BLaER1 (cell line): Measurements from ENCODE around the gene THOP1.
A peak's percentile ranks its signal among the peaks of the same experiment; 100 is the strongest.

Source experiments
- H3K27ac ChIP-seq: shearing (Covaris generic); formaldehyde crosslinking; 2 replicates; pipeline ENCODE4 v1.8.1; 2022
- H3K27me3 ChIP-seq: shearing (Covaris generic); formaldehyde crosslinking; 2 replicates; pipeline ENCODE4 v1.8.1; 2022
- H3K36me3 ChIP-seq: shearing (Covaris generic); formaldehyde crosslinking; 2 replicates; pipeline ENCODE4 v1.8.1; 2022
- H3K4me1 ChIP-seq: shearing (Covaris generic); formaldehyde crosslinking; 2 replicates; pipeline ENCODE4 v1.8.1; 2022
- H3K4me2 ChIP-seq: shearing (Covaris generic); formaldehyde crosslinking; 2 replicates; pipeline ENCODE4 v1.8.1; 2022
- H3K4me3 ChIP-seq: shearing (Covaris generic); formaldehyde crosslinking; 2 replicates; pipeline ENCODE4 v1.8.1; 2022
- H3K9ac ChIP-seq: shearing (Covaris generic); formaldehyde crosslinking; 2 replicates; pipeline ENCODE4 v1.8.1; 2022
- H3K9me3 ChIP-seq: shearing (Covaris generic); formaldehyde crosslinking; 2 replicates; pipeline ENCODE4 v1.8.1; 2022
- H4K20me1 ChIP-seq: shearing (Covaris generic); formaldehyde crosslinking; 2 replicates; pipeline ENCODE4 v1.8.1; 2022
- Cebpa-rat ChIP-seq: shearing (Covaris generic); IDR thresholded peaks from 2 replicates; pipeline ENCODE4 v1.8.1; 2022

The THOP1 gene

DNA sequence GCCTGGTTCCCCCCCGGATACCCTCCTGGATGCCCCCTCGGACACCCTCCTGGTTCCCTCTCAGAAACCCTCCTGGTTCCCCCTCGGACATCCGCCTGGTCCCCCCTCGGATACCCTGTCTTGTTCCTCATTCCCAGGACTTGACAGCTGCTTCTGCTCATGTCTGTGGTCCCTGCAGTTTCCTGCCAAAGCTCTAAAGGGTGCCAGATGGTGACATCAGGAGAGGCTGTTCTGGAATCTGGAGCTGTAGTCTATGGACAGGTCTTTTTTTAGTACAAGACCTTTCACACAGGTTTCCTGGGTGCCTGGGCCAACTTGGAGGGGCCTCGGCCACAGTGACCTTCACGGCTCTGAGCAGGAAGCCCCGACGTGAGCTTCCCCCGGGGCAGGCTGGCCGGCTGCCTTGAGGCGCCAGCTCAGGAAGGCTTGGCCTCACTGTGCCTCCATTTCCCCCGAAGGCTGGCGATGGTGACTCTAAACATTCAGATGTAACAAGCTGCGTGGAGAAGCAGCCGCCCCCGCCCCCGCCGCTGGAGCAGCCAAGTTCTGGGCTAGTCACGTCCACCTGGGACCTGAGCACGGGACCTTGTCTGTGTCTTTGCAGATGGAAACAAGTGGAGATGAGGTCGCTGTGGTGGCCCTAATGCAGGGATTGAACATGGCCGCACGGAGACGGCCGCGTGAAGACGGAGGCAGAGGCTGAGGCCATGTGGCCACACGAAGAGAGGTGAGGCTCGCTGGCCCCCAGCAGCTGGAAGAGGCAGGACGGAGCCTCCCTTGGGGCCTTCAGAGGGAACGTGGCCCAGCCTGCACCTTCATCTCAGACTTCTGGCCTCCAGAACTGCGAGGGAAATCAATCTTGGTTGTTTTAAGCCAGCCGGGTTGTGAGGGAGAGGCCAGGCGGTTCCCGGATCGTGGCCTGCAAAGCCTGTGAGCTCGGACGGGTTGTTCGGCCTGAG lies 15.0 kb upstream of the THOP1 start:
- Histone ChIP-seq H4K20me1 (peaks cover 95% of the 10 kb centered on the region), H3K9ac (peak overlapping the region; percentile 49), H3K27me3 (no peaks in the 10 kb centered on the region), H3K27ac (peak overlapping the region; percentile 77), H3K4me2 (peak overlapping the region; percentile 86), H3K4me1 (peaks cover 51% of the 10 kb centered on the region), H3K4me3 (peak overlapping the region; percentile 30; the same call in 1 of the 2 replicates), H3K9me3 (no peaks in the 10 kb centered on the region), H3K36me3 (peaks cover 80% of the 10 kb centered on the region)
- TF ChIP-seq Cebpa-rat, result no peak

DNA sequence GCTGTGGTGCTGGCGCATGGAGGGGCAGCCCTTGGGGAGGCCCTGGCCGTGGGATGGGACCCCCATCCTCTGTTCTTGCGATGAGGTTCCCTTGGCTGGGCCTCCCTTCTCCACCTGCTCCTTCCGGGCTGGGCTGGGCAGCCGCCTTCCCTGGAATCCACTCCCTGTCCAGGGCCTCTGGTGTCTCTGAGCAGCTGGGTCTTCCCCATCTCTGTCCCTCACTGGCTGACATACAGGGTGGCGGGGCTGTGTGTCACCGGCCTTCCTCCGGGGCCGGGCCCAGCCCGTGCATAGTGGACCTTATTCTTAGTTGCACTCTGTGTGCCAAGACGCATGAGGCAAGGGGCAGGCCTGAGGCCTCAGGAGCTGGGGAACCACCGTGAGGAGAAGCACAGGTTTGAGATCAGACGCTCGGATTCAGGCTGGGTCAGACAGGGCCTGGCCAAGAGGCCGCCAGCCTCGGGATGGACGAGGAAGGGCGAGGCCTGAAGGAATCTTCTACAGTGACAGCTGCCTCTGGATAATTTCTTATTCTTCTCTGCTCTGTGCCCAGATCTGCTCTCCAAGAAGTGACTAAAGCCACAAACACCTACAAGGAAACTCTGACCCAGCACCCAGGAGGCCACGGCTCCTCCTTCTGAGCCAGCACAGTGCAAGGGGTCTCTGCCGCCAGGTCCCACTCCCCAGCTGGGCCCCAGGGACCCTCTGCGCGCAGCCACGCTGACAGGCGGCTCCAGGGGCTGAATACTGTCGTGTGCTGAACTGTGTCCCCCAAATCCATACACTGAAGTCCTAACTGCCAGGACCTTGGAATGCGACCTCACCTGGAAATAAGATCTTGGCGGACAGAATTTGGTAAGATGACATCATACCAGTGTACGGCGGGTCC lies 13.3 kb upstream of the THOP1 start:
- H3K4me3 ChIP-seq, result no peak overlapping the region
- peak overlapping the region; percentile 55; the same call in 1 of the 2 replicates for H3K9ac ChIP-seq

DNA sequence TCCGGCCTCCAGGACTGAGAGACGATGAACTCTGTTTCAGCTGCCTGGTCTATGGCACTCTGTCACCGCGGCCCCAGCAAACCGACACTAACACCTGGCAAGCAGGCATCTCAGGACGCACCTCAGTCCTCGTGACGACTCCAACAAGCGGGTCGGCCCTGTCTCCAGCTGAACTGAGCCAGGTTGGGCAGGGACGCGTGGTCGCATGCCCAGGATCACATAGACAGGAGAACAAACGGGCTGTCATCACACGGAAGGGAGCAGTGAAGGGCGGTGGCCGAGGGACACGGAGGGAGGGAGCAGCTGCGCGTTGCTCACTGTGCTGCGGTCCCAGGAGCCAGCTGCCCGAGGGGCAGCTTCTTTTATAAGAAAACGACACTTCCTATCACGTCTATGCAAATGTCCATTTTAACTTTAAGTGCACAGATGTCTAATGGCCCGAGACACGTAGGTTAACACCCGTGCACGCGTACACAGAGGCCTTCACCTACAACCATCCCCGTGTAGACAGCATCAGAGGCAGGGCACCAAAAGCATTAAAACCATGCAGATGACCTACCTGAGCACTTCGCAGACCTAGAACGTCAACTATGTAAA lies 11.1 kb upstream of the THOP1 start:
- H3K27ac ChIP-seq, result peak overlapping the region; percentile 0; the same call in 1 of the 2 replicates
- H3K27me3 ChIP-seq, result no peaks in the 10 kb centered on the region
- H3K4me3 ChIP-seq, result no peak overlapping the region
- H3K4me1 ChIP-seq, result peaks cover 75% of the 10 kb centered on the region
- peak overlapping the region; percentile 85 for H3K4me2 ChIP-seq
- TF ChIP-seq Cebpa-rat, result no peak
- H3K36me3 ChIP-seq, result peaks cover 72% of the 10 kb centered on the region
- no peaks in the 10 kb centered on the region for H3K9me3 ChIP-seq
- peaks cover 95% of the 10 kb centered on the region for H4K20me1 ChIP-seq
- no peak overlapping the region for H3K9ac ChIP-seq

More for the DNA sequence above, 13.3 kb upstream of the THOP1 start:
- Histone ChIP-seq H3K27ac (peak overlapping the region; percentile 67), H3K9me3 (no peaks in the 10 kb centered on the region), H3K4me1 (peaks cover 68% of the 10 kb centered on the region), H3K4me2 (peak overlapping the region; percentile 86), H3K27me3 (no peaks in the 10 kb centered on the region), H4K20me1 (peaks cover 95% of the 10 kb centered on the region), H3K36me3 (peaks cover 72% of the 10 kb centered on the region)
- TF ChIP-seq Cebpa-rat, result no peak

DNA sequence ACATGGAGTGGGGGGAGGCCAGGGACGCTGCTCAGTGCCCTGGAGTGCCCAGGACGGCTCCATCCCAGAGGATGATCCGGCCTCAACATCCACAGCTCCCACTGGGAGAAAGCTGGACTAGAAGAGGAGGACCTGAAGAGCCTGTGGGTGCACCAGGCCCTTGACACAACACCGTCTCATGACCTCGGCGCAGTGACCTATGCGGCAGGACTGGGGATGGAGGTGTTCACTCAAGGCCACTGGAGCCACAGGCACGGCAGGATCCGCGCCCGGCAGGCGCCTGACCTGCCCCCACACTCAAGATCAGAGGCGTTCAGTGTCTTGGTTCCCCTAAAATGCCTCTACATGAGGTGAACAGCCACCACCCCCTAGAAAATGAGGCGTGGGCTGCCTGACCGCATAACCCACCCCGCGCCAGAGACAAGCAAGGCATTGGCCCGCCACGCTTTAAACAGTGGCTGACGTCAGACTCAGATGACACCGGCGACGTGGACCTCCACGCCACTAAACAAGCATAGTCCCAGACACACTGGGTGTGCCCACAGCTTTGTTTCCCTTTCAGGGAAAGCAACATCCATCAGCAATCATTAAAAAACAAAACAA lies 10.2 kb upstream of the THOP1 start:
- H3K27ac ChIP-seq, result peak overlapping the region; percentile 80
- H3K36me3 ChIP-seq, result peaks cover 77% of the 10 kb centered on the region

DNA sequence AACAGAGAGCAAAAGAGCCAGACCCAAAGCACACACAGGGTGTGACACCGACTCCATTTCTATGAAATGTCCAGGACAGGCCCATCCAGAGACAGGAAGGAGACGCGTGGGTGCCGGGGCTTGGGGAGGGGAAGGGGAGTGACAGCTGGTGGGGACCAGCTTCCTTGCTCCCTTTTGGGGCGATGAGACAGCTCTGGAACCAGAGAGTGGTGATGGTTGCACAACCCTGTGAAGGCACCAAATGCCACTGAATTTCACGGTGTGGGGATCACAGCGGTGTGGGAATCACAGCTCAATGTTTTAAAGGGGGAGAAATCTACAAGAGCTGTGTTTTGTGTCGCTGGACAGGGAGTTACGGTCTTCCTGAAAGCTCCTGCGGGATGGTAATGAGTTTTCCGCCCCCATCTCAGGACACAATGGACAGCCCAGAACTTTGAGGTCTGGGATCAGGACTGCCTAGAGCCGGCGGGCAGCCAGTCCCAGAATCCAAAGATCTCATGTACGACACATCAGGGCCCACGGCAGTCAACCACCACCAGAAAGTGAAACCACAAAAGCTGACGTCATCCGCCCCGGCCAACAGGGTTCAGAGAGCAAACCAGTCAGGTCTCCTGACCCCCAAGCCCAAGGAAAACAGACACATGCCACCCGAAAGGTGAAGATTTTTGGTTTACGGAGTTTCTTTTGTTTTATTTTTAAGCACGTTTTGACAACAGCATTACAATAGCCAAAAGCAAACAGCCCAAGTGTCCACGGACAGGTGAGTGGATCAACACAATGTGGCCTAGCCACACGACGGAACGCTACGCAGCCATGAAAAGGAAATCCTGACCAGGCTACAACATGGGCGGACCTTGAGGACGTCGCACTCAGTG lies 9.5 kb upstream of the THOP1 start:
- no peaks in the 10 kb centered on the region for H3K27me3 ChIP-seq
- H3K4me3 ChIP-seq, result peak overlapping the region; percentile 37; the same call in 1 of the 2 replicates
- peaks cover 95% of the 10 kb centered on the region for H4K20me1 ChIP-seq
- H3K4me2 ChIP-seq, result peak overlapping the region; percentile 85
- peaks cover 77% of the 10 kb centered on the region for H3K36me3 ChIP-seq
- peak; percentile 54; the same call in 1 of the 2 replicates for TF ChIP-seq Cebpa-rat
- H3K27ac ChIP-seq, result peak overlapping the region; percentile 80
- H3K4me1 ChIP-seq, result peaks cover 75% of the 10 kb centered on the region
- H3K9me3 ChIP-seq, result no peaks in the 10 kb centered on the region
- peak overlapping the region; percentile 73 for H3K9ac ChIP-seq

More for the DNA sequence above, 10.2 kb upstream of the THOP1 start:
- H3K4me2 ChIP-seq, result peak overlapping the region; percentile 85
- H3K27me3 ChIP-seq, result no peaks in the 10 kb centered on the region
- peaks cover 75% of the 10 kb centered on the region for H3K4me1 ChIP-seq
- no peak for TF ChIP-seq Cebpa-rat
- peaks cover 95% of the 10 kb centered on the region for H4K20me1 ChIP-seq
- H3K9ac ChIP-seq, result peak overlapping the region; percentile 73; the same call in 1 of the 2 replicates
- H3K4me3 ChIP-seq, result no peak overlapping the region
- no peaks in the 10 kb centered on the region for H3K9me3 ChIP-seq

DNA sequence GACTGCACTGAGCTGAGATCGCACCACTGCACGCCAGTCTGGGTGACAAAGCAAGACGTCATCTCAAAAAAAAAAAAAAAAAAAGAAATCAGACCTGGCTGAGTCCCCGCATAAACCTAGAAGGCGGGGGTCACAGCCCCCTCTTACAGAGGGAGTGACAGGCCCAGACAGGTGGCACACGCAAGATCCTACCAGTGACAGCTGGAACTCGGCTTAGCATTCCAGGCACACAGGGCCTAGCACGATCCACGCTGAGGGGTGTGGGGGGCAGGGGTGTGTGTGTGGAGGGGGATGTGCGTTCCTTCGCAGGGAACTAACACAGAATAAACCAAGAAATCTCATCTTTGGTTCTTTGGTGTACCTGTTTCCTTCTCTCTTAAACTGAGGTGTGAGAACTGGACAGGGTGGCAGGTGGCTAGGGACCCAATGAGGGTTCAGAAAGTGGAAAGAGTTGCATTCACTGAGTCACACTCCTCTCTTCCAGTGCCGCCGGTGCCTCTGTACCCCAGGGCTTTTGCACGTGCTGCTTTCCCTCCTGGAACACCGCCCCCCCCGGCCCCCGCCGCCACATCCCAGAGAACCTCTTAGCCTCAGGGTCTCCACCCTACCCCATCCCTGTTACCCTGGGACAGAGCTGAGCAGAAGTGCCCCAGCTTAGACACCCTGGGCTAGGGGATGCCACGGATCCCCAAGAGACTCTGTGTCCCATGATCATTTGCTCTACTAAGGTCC lies 7.2 kb upstream of the THOP1 start:
- no peak for TF ChIP-seq Cebpa-rat
- Histone ChIP-seq H3K36me3 (peaks cover 71% of the 10 kb centered on the region), H3K4me1 (peaks cover 74% of the 10 kb centered on the region), H4K20me1 (peaks cover 93% of the 10 kb centered on the region), H3K27me3 (no peaks in the 10 kb centered on the region), H3K4me2 (peak overlapping the region; percentile 97), H3K9me3 (no peaks in the 10 kb centered on the region), H3K4me3 (no peak overlapping the region), H3K9ac (peak overlapping the region; percentile 73; the same call in 1 of the 2 replicates), H3K27ac (peak overlapping the region; percentile 55; the same call in 1 of the 2 replicates)

DNA sequence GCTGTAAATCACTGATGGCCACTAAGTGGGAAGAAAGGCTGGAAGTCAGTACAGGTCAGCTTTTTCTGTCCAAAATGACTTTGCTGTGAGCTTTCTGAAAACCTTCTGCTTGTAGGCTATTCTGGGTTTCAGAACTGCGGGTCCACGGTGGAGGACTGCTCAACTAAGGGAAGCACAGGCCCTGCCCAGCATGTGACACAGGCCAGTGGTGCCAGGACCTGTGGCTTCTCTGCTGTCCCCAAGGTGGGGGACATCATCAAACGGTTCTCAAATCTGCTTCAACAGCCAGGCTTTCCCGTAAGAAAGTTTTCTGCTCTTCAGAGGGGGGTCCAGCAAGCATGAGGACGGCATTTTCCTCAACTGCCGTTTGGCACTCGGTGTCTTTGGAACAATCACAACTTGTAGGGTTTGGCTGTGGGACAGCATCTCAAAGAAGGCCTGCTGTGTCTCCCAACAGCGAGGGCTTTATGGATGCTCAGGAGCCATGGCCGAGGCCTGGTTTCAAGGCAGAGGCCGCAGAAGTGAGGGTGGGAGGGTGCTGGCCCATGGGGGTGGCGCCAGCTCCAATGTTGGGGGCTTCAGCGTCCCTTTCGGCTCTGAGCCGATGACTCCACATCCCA lies 6.1 kb upstream of the THOP1 start:
- H3K4me3 ChIP-seq, result no peak overlapping the region

More for the DNA sequence above, 6.1 kb upstream of the THOP1 start:
- peak overlapping the region; percentile 97 for H3K4me2 ChIP-seq
- peak overlapping the region; percentile 73 for H3K9ac ChIP-seq
- H3K4me1 ChIP-seq, result peaks cover 79% of the 10 kb centered on the region
- peak overlapping the region; percentile 55 for H3K27ac ChIP-seq
- H3K36me3 ChIP-seq, result peaks cover 65% of the 10 kb centered on the region
- no peak for TF ChIP-seq Cebpa-rat
- H3K9me3 ChIP-seq, result no peaks in the 10 kb centered on the region
- H4K20me1 ChIP-seq, result peaks cover 86% of the 10 kb centered on the region
- H3K27me3 ChIP-seq, result no peaks in the 10 kb centered on the region
